Activated CD4-positive, alpha-beta T cell treated with anti-CD3 and anti-CD28 coated beads, Interleukin-2, amount 50 U/mL, for 24 hours (primary cell): Measurements from ENCODE around the gene SFPQ.
A peak's percentile ranks its signal among the peaks of the same experiment; 100 is the strongest.
"Not testable (repeated sequence)": the region's sequence is repeated elsewhere in the genome, so short reads cannot be mapped to it uniquely, and the experiment has no call there.

Source experiments
- DNase-seq, 2 donors: peaks; one replicate each; pipeline ENCODE4 v3.0.0-alpha.2; 2020; ENCODE audit warnings: low read depth in 1 of 2, low spot score in 1 of 2

Gene SFPQ

DNA sequence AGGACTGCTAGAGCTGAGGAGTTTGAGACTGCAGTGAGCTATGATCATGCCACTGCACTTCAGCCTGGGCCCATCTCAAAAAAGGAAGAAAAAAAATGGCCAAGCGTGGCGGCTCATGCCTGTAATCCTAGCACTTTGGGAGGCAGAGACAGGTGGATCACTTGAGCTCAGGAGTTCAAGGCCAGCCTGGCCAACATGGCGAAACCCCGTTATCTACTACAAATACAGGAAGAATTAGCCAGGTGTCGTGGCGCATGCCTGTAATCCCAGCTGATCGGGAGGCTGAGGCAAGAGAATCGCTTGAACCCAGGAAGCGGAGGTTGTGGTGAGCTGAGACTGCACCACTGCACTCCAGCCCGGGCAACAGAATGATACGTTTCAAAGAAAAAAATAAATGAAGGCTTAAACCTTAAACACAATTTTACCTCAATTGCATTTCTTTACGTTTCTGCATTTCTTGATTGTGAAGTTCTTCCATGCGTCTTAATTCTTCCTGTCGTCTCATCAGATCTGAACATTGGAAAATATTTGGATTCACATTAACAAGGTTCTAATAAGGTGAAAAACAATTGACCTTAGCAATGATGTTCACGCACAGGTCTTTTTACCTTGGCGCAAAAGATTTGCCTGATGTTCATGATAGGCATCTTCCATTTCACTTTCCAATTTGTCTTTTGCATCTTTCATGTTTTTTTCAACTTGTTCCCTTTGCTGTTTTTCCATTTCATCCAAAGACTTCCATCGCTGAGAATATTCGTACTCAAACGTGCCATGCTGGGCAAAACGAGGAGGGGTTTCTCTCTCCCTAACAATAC lies 4.2 kb downstream of the SFPQ start:
- no peak for DNase-seq

DNA sequence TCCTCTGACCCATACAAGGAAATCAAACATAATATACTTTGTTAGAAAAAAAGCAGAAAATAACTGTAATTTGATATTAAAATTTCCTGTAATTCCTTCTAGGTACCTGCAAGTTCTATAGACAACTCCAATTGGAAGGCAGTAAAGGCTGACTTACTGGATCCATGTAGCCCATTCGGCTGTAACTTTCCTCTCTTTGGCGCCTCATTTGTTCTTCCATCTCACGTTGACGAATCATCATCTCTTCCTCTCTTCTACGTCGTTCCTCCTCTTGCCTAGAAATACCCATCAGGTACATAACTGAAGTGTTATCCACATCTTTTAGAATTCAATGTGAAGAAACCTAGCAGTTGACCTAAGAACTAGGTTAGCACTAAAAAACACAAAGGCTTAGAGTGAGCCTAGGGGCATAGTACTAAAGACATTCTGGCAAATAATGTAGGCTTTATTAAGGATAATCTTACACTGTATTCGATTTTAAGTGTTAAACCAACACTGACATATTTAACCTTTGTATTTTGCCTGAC lies 5.1 kb downstream of the SFPQ start:
- DNase-seq, result no peak

DNA sequence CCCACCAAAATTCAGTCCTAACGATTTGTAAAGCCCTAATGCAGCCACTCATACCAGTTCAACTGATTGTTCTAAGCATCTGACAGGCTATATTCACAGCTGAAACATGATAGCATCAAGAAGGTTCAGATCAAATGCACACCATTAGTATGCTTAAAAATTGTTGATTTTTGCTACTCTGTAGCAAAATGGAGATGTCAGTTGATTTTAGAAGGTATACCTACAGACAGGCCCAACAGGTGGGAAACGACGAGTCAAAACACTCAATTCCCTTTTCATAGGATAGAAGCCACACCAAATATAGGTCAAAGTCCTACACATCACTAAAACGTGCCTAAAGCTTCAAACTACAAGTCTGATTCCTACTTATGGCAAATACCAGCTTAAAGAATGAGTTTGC lies 6.7 kb downstream of the SFPQ start:
- no peak for DNase-seq

DNA sequence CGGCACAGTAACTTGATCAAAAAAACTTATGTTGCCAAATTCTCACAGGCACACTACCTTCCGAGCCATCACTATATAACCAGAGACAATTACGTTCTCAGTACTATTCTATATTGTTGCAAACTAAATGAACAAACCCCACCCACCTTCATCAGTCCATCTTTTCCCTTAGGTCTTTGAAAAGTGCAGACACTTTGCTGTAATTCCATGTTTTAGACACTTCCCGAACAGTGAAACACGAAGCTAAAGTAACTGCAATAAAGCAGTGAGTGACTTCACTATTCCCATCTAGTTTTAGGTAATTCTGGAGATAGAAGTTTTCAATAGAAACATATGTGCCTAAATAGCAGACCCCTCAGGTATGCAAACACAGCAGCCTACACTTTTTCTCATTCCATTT lies 7.7 kb downstream of the SFPQ start:
- no peak for DNase-seq

DNA sequence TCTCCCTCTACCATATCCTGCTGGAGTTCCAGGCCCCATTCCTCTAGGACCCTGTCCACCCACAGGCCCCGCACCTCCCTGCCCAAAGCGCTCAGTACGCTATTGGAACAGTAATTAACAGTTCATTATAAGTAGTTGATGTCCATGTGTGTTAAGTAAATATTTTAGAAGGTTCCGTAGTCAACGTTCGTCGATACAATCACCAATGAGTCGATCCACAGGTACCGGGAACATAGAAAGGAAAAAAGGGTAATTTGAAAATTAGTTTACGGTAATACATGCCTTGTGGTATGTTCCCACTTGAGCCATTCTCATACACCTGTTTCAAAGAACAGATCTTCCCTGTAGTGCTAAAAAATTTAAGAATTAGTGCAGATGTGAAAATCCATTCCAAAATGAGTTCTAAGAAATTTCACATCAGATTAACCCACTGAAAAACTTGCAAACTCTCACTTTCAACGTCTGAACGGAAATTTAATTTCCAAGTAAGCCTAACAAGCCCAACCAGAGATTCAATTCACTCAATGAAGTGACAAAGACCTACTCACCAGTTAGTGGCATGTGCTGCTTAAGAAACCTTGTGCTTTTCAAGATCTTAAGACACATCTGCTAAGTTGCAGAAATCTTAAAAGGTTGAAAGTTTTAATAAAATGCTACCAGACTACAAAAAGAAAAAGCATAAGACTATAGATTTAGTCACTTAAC lies 8.3 kb downstream of the SFPQ start:
- DNase-seq, result no peak

DNA sequence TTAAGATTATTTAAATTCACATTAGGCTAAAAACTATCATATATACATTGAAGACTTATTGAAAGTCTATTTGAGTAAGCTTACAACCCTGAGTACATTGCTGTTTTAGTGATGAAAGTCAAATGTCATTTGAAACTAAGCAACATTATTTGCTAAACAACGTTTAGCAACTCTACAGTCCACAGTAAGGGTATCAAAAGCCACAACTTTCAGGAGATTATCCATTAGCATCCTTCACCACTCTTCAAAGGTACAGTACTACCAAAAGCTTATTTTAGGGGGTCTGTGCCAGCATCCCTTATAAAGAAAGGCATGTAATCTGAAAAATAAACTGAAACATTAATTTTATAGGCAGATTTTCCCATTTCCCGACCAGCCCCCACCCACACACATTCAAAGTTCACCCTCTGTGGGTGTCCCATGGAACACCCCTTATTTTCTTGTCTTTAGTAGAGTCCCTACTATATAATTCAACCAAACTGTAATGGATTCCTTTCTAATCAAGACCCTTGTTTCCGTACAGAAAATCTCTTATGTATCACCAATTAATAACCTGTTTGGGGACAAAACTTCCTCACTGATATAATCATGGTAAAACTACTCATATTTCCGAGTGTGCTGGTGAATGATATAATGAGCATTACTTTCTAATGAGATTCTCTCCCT lies 11.0 kb downstream of the SFPQ start:
- DNase-seq, result no peak

DNA sequence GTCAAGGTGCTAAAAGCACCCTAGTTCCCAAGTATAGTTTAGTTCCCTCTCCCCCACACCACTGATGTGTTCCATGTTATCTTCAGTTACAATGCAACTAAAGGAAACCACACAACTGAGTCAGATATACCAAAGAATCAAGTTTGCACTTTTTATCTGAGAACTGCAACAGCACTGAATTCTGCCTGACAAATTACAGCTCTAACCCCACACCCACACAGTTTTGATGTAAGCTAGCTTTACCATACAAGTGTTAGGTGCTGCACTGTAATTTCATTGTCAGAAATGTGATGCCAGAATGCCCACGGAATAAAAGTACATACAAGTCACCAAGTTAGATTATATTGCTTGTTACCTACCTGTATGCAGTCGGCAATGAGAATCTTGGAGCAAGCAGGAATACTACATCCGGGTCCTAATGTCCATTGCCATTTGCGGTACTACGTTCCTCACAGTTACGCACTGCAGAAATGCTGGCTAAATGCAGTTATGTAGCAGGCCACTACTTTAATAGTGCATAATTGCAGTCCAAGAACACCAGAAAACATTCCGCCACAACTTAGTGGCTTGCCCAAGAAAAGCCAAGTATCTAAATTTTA lies 12.1 kb downstream of the SFPQ start:
- peak in 1 of 2 donors; percentile 46 for DNase-seq

DNA sequence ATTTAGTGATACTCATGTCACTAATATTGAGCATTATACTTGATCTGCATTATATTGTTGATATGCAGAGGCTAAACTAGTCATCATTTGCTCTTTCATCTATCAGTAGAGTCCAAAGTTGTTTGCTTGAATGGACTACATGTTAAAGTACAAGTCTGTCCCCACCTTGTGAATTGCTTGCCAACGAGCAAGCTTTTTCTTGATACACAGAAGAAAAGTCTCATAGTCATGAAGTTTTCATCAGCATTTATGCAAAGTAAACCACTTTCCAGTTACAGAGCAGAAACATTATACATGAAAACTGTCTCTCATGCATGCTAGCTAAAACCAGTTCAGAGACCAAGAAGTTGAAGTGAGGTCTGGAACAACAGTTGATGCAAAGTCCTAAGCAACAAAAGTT lies 13.0 kb downstream of the SFPQ start:
- no peak for DNase-seq

DNA sequence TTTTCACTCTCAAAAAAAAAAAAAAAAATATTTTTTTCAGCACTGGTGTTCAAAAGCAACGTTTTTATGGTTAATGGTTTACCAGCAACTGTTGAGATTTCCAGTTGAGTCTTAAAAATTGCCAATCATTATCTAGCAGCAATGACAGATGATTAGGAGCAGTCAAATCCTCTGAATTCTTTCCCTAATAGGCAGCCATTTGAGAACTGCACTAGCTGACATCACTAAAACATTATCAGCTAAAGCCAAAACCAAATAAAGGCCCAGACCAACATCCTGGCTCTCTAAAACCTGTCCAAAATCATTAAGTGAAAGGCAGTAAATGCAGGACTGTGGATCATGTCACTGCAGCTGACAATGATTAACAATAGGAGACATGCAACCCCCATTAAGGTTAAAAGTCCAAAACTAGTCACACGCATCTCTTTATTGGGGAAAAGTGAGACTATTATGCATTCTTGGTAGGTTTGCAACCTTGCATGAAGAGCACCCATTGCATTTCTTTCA lies 14.0 kb downstream of the SFPQ start:
- DNase-seq, result no peak

DNA sequence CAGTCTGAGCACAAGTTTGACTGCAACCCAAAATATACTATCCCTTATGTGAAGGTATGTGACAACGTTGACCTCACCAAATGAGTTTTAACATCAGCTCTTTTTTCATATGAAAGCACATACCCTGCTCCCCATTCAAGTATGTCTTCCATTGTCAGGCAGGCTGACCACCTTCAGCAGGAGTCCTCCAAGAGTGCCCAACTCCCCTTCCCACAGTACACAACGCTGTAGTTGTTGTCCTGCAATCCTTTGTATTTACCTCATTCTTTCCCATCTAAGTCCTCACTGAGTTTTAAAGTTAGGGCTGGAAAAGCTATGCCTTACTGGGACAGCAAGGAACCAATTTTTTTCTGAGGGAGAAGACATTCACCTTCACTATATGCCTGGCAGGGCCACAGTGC lies 14.7 kb downstream of the SFPQ start:
- no peak for DNase-seq

DNA sequence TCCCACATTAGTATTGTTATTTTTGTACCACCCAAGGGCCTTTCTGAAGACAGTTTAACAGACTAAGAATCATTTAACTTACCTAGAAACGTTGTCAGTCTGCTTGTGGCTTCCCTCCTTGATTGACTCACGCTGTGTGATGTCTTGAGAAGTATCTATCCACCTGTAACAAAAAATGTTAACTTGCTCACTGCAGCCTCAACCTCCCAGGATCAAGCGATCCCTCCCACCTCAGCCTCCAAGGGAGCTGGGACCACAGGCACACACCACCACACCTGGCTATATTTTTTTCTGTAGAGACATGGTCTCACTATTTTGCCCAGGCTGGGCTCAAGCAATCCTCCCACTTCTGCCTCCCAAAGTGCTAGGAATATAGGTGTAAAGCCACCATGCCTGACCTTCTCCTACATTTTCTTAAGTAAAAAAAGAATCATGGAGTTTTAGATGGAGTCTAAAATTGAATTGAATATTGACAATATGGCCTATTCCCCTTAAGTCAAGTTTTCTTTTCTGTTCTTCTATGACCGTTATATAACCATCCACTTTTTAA lies 15.6 kb downstream of the SFPQ start:
- DNase-seq, result no peak

DNA sequence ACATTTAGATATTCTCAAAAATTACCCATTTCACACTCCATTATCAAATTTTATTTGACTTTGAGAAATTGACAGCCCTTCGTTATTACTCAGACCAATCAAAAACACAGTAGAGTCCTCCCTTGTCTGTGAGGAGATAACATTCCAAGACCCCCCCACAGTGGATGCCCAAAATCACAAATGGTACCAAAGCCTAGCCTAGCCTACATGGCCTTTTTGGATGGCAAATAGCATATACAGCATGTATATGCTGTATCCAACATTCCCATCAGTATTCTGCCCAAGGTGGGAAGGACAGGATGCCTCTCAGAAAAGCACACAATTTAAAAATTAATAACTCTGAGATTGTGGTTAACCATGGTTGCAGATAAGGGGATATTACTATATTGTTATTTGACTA lies 17.3 kb downstream of the SFPQ start:
- DNase-seq, result no peak

DNA sequence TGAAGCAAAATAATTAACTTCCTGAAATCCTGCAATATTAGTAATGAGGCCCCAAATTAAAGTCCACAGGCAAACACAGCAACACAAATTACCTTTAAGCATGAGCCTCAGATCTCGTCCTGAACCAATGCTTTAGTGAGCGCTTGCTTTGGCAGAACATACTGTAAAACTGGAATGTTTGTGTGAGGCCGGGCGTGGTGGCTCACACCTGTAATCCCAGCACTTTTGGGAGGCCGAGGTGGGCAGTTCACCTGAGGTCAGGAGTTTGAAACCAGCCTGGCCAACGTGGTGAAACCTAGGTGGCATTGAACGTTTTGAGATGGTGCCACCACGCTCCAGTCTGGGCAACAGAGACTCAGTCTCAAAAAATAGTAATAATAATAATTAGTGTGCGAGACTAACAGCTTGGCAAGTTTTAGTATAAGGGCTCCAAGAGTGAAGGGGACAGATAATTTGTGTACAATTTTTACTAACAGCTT lies 17.8 kb downstream of the SFPQ start:
- DNase-seq, result no peak

DNA sequence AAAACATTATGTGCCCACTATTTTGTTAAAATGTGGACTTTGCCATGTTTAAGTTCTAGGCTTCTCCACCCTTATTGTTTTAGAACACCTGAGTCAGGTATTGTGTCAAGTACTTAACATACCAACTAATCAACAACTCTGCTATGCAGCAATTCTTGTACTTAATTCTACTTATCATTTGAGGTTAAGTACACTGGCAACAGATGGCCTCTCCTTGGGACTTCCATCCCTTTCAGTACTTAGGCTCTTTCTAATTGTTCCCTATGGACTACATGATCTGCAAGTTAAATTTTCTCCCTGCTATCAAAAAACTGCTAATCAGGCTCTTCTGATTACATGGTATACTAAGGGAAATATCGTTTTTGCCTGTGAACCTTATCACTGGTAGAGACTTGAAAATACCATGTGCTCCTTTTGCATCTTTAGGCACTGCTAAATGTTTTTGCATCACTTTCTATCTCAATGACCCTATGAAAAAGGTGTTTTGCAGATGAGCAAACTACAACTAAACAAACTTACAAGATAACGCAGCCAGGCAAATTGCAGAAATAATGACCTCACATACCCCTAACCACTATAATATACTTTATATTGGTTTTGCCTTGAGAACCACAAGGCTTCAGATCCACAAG lies 18.9 kb downstream of the SFPQ start:
- no peak for DNase-seq

DNA sequence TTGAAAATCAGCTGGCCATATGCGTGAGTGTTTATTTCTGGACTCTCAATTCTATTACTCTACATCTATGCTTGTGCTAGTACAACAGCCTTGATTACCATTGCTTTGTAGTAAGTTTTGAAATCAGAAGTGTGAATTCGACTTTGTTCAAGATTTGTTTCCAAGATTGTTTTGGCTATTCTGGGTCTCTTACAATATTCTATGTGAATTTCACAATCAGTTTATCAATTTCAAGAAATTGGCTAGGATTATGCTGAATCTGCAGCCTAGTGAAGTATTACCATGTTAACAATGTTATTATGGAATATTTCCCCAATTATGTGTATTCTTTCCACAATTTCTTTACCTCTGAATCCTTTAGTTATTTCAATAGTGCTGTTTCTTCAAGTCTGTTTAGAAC lies 19.5 kb downstream of the SFPQ start:
- no peak for DNase-seq

DNA sequence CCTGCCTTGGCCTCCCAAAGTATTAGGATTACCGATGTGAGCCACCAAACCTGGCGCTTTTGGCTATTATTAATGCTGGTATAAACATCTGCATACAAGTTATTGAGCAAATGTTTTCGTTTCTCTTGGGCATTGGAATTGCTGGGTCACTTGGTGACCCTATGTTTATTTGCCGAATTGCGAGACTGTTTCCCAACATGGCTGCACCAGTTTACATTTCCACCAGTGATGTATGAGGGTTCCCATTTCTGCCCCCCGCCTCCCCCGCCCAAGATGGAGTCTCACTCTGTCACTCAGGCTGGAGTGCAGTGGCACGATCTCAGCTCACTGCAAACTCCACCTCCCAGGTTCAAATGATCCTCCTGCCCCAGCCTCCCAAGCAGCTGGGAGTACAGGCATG lies 20.9 kb downstream of the SFPQ start:
- no peak for DNase-seq

DNA sequence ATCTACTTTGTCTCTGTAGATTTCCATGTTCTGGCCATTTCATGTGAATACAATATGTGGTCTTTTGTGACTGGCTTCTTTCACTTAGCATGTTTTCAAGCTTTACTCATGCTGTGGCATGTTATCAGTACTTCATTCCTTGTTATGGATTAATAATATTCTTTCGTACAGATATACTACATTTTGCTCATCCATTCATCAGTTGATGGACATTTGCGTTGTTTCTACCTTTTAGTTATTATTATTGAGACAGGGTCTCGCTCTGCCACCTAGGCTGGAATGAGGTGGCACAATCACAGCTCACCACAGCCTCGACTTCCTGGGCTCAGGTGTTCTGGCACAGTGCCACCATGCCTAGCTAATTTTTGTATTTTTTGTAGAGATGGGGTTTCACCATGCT lies 21.4 kb downstream of the SFPQ start:
- DNase-seq, result no peak

DNA sequence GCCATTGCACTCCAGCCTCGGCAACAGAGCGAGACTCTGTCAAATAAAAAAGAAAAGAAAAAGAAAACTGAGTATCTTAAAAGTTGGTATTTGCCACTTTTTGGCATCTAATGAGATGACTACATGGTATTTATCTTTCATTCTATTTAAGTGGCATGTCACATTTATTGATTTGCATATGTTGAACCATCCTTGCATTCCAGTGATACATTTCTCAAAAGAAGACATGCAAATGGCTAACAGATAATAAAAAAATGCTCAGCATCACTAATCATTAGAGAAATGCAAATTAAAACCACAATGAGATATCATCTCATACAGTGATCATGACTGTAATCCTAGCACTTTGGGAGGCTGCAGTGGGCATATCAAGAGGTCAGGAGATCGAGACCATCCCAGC lies 28.1 kb downstream of the SFPQ start:
- DNase-seq, result no peak

DNA sequence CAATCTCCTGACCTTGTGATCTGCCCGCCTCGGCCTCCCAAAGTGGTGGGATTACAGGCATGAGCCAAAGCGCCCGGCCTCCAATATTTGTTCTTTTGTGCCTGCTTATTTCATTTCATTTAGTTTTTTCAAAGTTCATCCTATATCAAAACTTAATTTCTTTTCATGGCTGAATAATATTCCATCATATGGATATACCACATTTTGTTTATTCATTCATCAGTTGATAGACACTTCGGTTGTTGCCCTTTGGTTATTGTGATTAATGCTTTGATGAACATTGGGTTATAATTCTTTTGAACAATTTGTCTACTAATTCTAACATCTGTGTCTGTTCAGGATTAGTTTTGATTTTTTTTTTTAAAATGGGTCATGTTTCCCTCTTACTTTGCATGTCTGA lies 41.7 kb downstream of the SFPQ start:
- DNase-seq, result no peak

DNA sequence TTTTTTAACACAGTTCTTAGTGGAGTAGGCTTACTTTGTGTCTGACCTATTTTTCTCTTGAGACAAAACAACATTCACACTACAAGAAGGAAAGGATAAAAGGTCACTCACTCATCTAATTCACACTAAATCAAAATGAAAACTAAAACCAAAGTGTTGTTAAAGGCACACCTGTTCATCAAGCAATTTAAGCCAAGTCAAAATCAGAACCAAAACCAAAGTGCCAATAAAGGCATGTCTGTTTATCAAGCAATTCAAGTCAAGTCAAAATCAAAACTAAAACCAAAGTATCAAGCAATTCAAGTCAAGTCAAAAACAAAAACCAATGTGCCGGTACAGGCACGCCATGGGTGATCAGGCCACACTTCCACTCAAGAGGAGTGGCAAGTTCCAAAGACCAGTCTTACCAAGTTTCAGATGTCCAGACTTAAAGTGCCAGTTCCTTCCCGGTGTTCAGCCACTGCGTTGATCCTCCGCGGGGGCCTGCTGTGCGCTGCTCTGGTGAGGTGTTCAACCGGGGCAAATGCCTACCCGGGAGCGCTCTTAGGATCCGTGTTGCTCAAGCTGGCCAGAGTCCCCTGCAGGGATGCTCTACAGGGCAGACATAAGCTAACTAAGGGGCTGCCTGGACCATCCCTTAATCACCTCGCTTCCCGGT lies 46.9 kb downstream of the SFPQ start:
- DNase-seq, result not testable (repeated sequence)
